Frontal cortex (tissue), 4 donors: ENCODE data around the gene ANKRD13B. TPM values are rescaled to one million over a fixed set of nuclear protein-coding genes. Genes with fewer than 3 reads are reported as not detected.
"Not testable (repeated sequence)": the region's sequence is repeated elsewhere in the genome, so short reads cannot be mapped to it uniquely, and the experiment has no call there.

Experiments used
- DNase-seq, 2 donors: peaks; one replicate each; pipeline ENCODE4 v3.0.0; 2012; ENCODE audit warnings: low spot score in 2 of 2
- FAIRE-seq: peaks from 2 replicates; lab custom pipeline; 2012; peaks lifted over from hg19 to GRCh38; lab: Jason Lieb, UNC
- total RNA-seq: library from RNA; depleted of rRNA; stranded (reverse); fragments of >200 nt; gene quantifications from one replicate; pipeline ENCODE4 v1.2.3, GENCODE V29; 2014
- donor health status: control.
- donor health status: control.
- donor health status: control.

Gene ANKRD13B
- 19.6 TPM for total RNA-seq

DNA sequence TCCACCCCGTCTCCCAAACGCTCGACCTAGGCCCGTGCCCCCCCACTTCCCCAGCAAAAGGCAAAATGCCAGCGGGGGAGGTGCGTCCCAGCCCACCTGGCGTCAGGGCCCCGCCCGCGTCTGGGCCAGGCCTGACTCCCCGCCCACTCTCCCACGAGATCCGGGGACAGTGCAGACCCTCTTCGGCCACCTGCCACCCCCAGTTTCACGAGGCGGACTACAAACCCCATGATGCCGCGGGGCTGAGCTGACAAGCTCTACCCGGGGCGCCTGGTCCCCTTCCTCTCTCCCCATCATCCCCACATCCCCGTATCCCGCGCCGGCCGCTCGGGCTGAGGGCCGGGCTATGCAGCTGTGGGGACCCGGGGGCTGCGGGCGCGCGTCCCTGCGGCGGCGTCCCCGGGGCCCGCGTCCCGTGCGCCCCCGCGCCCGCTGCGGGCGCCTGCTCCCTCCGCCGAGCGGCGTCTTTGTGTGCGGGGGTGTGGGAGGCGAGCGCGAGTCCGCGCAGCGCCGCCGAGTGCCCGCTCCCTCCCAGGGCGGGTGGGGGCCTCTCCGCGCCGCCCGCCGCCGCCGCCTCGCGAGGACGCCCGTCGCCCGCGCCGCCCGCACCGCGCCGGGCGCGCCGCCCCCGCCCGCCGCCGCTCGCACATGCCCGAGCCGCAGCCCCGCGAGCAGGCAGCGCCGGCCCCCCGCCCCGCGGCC is at the start of gene ANKRD13B:
ANKRD13B (plus strand) TSS at position 283 of the 702 bp plus-strand sequence. CDS start 490 bp downstream, outside the sequence.
- no peak for FAIRE-seq

DNA sequence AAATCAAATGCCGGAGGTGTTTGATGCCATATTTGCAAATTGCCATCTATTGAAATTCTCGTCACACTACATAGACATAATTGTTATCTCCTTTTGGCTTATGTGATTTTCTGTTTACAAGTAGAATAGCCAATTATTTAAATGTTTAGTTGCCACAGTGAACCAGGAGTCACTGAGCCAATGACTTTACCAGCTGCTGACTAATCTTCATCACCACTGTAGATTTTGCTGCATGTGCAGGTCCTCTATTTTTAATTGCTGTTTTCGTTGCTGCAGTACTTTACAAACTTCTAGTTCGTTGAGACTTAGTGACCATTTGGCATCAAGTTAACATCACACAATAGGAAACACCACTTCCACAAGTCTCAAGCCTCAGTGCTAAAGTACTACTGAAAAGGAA is 48.9 kb upstream of the ANKRD13B start:
- DNase-seq (no peak), FAIRE-seq (no peak)

More for the DNA sequence above, at the start of gene ANKRD13B:
- DNase-seq = peak; percentile 68 to 80

DNA sequence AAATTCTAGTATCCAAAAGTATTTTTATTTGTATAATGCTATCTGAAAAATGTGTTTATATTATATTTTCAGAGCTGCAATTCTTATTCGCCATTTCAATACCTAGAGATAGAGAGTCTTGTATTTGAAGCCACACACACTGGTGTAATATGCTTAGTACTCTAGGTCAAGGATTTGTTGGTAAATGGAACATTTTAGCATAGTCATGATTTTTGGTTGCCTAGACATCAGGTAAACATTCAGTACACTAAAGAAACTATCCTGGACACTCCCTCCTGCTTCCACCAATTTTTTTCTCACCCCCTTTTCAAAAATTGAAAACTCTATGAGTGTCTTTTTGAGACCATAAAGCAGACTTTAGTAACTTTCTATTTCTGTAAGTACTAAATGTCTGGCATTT is 46.8 kb upstream of the ANKRD13B start:
- DNase-seq = no peak
- FAIRE-seq = no peak

DNA sequence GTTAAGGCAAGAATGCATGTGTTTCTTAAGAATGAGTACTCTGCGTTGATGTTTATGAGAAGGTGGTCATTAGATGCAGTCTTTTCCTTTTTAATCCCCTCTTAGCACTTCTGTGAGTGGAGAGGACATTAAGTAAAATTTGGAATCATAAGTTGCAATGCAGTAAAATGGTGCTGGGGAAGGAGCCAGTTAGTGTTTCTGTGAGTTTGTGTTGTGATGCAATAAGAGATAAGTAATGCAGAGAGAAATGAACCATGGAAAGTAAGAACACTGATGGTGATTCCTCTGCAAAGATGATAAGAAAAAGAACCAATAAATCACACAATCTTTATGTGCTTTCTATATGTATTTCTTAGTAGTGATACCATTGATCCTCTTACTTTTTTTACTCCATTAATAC is 46.1 kb upstream of the ANKRD13B start:
- FAIRE-seq = no peak
- DNase-seq = no peak

DNA sequence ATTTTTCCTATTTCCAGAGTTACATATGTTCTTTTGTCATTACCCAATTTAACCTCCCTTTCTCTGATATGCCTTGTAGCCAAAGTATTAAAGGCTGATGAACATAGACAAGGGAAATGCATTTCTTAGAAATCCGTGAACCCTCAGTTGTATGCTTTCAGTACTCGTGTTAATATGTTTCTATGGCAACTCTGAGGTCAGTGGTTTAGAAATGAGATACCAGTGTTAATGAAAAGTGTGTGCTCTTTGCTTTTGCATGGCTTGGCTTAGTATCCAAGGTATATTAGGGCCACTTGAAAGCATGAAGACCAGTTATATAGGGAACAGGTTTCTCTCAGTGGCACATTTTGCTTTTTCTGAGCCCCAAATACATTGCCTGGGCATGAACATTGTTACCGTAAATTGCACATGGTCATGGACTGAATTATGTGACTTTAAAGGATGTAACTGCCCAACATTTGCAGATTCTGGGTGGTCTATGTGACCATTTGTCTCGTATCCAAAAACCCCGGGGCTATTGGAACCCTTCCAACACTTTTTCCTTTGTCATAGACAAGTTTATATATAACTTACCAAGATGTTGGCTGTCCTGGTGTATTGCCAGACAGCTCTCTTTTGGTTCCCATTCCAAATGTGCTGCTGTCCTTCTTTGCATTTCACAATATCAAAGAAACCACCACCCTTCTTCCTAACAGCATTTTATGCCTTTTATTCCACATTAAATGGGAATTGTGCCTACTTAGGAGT is 43.6 kb upstream of the ANKRD13B start:
- FAIRE-seq (no peak), DNase-seq (no peak)

DNA sequence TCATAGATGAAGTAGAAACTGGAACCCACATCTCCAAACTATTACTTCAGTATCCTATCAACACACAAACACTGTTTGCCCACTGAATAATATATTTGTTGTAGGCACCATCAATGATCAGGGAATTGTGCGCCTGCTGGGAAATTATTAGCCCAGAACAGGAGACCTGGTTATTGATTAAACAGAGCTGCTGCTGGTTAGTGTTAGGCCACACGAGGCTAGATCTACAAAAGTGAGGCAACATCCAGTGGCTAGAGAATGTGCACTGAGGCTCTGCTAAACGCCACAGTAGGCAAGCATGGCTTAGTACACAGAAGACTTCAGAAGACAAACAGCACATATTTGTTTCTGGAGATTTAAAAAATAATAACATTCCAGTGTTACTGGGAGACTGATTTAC is 37.1 kb upstream of the ANKRD13B start:
- FAIRE-seq (no peak), DNase-seq (no peak)

DNA sequence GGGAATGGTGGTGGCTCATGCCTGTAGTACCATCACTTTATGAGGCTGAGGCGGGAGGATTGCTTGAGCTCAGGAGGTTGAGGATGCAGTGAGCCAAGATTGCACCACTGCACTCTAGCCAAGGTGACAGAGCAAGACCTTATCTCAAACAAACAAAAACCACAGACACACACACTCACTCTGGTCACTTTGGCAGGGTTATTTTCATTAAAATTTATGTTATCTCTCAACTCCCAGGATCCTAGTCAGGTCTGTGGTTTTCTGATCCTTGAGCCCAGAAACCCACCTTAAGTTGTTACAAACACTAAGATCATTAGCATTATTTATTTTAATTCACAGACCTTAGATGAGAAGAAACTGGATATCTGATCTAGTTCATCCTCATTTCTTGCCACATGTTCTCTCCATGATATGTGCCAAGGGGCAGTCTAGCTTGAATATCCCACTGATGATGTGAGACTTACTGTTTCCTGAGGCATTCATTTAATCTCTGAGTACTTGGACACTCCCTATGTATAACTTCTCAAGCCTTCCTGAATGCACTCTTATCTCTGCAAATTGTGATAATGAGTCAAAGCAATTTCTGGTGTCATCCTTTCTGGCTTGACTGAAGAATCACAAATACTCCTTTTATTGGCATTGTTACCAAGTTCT is 35.7 kb upstream of the ANKRD13B start:
- FAIRE-seq = no peak
- no peak for DNase-seq

DNA sequence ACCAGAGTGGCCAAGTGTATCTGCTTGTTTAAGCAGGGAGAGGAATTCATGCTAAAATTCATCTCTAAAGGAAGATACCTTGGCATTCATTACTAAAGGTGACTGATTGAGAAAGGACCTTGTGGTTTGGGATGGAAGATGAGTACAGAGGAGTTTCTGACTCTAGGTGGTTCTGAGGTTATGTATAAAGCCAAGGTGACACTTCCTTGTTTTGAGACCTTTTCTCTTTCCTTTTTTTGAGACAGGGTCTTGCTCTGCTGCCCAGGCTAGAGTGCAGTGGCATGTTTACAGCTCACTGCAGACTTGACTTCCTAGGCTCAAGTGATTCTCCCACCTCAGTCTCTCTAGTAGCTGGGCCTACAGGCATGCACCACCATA is 35.2 kb upstream of the ANKRD13B start:
- DNase-seq (no peak), FAIRE-seq (no peak)

DNA sequence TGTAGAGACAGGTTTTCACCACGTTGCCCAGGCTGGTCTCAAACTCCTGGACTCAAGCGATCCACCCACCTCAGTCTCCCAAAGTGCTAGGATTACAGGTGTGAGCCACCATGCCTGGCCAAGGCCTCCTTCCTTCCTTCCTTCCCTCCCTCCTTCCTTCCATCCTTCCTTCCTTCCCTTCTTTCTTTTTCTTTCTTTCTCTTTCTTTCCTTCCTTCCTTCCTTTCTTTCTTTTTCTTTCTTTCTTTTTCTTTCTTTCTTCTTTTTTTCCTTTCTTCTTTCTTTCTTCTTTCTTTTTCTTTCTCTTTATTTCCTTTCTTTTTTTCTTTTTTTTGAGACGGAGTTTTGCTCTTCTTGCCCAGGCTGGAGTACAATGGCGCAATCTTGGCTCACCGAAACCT is 34.8 kb upstream of the ANKRD13B start:
- not testable (repeated sequence) for FAIRE-seq, DNase-seq

DNA sequence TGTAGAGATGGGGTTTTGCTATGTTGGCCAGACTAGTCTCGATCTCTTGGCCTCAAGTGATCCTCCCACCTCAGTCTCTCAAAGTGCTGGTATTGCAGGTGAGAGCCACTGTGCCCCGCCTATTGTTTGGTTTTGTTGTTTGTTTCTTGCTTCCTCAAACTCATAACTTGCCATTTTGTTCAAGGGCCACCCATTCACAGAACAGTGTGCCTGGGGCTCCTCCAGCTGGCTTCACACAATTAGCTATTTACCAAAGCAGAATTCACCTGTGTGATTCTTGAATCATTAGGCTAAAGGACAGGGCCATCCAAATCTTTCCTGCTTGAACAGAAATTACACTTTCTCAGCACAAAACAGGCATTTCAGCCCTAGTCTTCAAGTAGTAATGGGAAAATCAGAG is 33.3 kb upstream of the ANKRD13B start:
- FAIRE-seq = no peak
- DNase-seq = no peak

DNA sequence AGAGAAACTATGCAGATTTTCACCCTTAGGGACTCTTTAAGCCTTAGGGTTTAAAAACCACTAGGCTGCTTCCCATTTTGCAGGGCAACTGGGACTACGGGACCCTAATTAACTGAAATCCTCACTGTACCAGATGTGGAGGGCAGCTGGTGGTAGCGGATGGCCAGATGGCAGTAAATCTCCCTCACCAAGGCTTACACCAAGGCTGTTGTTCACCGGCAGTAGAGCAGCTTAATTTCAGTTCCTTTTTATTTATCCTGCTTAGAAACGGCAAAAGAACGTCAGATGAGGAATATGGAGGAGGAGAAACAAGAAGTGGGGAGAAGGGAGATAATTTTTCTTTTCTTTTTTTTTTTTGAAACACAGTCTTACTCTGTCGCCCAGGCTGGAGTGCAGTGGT is 32.6 kb upstream of the ANKRD13B start:
- DNase-seq (no peak), FAIRE-seq (no peak)

DNA sequence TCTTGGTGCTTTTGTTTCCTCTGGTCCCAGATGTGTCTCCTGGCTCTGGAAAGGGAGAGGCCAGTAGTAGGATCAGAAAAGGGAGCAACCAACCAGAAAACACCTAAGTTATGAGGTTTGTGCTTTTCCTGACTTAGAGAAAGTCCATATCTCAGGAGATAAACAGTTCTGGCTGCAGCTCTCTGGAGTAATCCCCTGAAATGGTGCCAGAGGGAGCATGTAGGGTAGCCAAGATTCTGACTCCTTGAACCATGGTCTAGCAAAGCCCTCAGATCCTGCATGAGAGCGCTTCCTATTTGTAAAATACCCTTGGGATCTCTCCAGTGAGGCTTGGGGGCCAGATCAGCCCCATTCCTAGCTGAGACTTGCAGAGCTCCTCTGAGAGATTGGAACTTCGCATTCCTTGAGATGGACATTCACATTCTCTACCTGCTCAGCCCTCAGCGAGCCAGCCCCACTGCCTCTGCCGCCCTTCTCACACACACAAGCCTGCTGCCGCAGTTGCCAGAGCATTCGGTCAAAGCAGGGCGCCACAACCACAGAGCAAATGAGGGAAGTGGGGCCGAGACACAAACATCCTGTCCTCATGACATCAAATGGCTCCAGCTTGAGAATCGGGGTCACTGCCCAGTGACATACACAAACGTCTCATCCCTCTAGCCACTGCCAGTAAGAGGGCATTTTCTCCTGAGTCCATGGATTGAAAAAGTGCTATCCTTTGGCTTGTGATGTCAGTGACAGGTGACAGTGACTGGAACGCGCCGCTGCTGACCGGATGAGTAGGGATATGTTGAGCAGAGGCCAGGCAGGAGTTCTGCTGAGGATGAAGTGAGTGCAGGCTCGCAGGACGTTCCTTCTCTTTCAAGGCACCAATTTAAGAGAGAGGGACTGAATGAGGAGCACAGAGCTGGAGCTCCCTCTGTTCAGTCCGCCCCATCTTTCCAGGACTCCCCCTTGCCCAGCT is 31.1 kb upstream of the ANKRD13B start:
- DNase-seq (no peak), FAIRE-seq (no peak)

DNA sequence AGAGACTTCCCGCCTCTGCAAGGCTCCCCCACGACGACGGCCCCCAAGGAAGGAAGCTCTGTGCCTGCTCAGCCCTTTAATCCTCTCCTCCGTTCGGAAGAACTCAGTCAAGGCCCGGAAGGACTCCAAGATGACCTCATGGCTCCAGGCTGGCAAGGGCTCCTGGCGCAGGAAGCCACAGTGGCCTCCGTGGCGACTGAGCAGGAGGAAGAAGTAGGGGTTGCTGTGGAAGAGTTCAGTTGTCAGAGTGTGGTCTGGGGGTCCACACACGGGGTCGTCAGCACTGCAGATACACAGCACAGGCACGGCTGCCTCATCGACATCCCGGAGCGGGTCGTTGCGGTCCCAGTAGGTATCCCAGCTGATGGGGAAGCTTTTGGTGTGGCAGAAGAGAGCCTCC is 30.3 kb upstream of the ANKRD13B start:
- DNase-seq (no peak), FAIRE-seq (no peak)

DNA sequence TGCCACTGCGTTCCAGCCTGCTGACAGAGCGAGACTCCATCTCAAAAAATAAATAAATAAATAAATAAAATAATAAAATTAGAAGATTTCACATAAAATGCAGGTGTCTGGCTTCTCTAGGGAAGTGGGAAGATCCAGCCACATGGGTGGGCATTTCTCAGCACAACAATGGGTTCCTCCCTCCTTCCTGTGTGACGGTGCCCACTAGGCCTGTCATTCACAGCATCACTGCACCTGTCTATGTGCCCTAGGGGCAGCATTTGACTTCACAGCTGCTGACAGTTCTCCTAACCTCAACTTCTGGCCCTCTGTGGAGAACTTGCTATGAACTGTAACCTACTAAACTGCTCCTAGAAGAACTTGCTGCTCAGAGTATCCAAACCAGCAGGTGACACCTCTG is 29.1 kb upstream of the ANKRD13B start:
- DNase-seq = no peak
- FAIRE-seq = no peak

DNA sequence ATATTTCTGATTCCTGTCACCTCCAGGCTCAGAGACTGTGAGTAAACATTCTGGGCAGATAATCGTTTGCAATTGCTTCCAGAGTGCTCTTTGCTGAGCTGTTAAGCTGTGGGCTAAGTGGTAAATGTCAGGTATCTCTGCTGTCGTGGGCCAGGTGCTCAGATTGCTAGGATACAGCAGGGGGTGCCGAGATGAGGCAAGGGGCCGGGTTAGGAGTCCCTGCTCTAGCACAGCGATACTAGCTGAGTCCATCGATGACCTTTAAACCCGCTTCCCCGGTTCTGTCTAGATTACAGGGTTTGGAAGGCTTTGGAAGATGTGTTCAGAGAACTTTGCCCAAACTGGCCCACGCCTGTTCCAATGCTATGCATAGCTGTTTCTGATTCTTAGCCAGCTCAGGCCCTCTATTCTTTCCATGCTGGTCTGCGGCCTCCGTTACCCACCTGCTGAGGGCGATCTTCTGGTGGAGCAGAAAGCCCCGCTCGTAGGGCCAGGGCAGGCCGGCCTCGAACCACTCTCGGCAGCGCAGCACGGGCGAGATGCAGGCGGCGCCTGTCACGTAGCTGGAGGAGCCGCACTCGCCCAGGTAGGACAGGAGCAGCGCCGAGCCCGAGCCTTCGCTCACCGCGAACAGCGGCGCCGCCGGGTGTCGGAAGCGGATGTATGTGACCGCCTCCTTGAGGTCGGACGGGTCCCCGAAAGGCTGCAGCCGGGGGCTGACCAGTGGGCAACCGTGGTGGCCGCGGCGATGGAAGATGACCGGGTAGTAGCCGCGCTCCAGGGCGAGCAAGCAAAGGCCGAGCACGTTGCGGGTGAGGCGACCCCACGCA is 27.1 kb upstream of the ANKRD13B start:
- FAIRE-seq (no peak), DNase-seq (no peak)

DNA sequence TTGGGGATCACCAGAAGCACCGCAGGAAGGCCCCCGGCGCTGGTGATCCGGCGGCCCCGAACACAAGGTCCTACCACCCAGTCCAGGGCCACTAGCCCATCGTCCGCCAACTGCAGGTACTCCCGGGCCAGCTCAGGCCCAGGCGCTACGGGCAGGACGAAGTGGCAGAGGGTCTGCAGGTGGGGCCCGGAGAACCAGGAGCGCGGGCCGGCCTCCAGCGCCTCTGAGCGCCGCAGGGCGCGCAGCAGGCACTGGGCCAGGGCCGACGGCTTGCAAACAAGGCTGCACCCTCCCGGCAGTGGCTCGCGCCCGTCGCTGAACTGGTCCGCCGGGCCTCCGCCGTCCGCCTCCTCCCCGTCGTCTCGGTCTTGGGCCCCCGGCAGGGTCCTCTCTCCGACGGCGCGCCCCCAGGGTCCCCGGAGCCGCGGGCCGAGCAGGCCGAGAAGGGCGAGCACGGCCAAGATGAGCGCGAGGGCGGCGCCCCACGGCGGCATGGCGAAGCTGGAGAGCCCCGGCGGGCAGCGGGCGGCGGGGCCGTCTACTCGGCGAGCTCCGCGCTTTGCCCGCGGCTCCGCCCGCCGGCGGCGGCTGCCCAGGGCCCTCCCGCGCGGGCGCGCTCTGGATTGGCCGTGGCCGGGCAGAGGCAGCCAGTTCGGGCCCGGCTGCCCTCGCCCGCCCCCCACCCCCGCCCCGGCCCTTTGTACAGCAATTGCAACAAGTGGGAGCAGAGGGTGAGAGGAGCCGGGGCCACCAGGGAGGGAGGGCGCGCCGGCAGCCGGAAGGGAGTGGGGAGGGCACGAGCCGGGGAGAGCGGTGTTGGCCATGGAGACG is 26.2 kb upstream of the ANKRD13B start, which contains the start of gene ABHD15:
ABHD15 (minus strand) TSS at position 565 of the 831 bp plus-strand sequence; CDS start at position 494, 71 bp downstream.
- DNase-seq (peak; percentile 77 to 83), FAIRE-seq (no peak)

DNA sequence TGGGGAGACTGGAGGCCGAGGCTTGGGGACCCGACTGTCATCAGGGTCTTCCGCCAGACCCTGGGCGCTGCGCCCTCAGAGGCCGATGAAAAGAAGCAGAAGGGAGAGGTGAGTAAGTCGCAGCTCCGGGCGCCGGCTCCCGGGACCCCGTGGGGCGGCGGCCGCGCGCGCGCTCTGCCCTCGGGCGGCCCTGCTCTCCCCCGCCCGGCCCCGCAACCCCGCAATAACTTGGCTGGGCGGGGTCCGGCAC is 25.7 kb upstream of the ANKRD13B start:
- DNase-seq (no peak), FAIRE-seq (no peak)

DNA sequence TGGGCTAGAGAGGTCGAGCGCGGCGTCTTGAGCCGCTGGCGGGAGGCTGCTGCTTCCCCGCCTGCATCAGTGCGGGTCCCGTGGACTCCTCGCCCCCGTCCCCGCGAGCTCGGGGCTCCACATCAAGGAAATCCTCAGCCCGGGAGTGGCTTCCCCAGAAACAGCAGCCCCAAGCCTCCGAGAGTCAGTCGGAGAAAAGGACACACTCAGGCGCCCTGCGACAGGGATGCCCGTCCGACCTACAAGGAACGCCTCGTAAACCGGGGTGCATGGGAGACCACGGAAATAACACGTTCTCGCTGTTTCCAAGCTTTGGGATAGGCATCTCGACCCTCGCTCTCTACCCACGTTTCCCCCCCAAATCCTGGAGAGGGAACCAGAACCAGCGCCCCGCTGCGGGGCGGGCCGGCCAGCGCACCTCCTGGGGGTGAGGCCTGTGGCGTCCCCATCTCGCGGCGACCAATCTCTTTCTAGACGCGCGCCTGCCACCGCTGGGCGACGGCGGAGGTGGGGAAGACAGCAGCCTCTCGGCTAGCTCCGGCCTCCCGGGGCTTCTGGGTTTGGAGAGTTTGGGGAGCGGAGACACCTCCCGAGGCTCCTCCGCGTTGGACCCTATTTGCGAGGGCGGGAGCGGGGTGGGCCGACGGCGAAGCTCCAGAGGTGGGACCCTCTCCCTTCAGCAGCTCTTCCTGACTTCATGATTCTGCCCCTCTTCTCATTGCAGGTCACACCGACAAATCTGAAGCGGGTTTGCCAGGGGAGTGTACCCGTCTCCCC is 25.2 kb upstream of the ANKRD13B start:
- FAIRE-seq (no peak), DNase-seq (peak; percentile 71 to 75)
